ENCODE data around the gene TM4SF5.

TM4SF5 gene

GRCh38 chr17:4771519-4772234, at the start of gene TM4SF5:
TM4SF5 (plus strand) TSS chr17:4771886; CDS start chr17:4771923, 37 bp downstream.
- DNase-seq: no peak

GRCh38 chr17:4722678-4723240, 48.9 kb upstream of the TM4SF5 start:
- no peak for DNase-seq

GRCh38 chr17:4724650-4725049, 47.0 kb upstream of the TM4SF5 start:
- DNase-seq: no peak

- DNase-seq: no peak
Measured at GRCh38 chr17:4725646-4726310, 45.9 kb upstream of the TM4SF5 start.

- no peak for DNase-seq
Measured at GRCh38 chr17:4728124-4728523, 43.6 kb upstream of the TM4SF5 start.

- peak; percentile 23 to 84 for DNase-seq
Measured at GRCh38 chr17:4733073-4733531, 38.6 kb upstream of the TM4SF5 start.

GRCh38 chr17:4734857-4735475, 36.7 kb upstream of the TM4SF5 start:
- no peak for DNase-seq

GRCh38 chr17:4735876-4736651, 35.6 kb upstream of the TM4SF5 start:
- DNase-seq: peak in 1 of 2 donors; percentile 93

GRCh38 chr17:4738136-4739121, 33.3 kb upstream of the TM4SF5 start:
- DNase-seq: no peak

GRCh38 chr17:4739122-4740024, 32.3 kb upstream of the TM4SF5 start, which contains the start of the genes CXCL16 and ZMYND15:
CXCL16 (minus strand) TSS chr17:4739928; CDS start chr17:4739339, 589 bp downstream.
ZMYND15 (plus strand) TSS chr17:4739833; CDS start chr17:4740549, 716 bp downstream.
- peak in 1 of 2 donors; percentile 63 for DNase-seq

- DNase-seq: no peak
Measured at GRCh38 chr17:4740025-4740351, 31.7 kb upstream of the TM4SF5 start.

GRCh38 chr17:4740584-4740983, 31.1 kb upstream of the TM4SF5 start:
- DNase-seq: no peak

- no peak for DNase-seq
Measured at GRCh38 chr17:4741544-4741943, 30.1 kb upstream of the TM4SF5 start.

GRCh38 chr17:4742133-4742532, 29.6 kb upstream of the TM4SF5 start:
- DNase-seq: no peak

- no peak for DNase-seq
Measured at GRCh38 chr17:4742629-4743028, 29.1 kb upstream of the TM4SF5 start.

- no peak for DNase-seq
Measured at GRCh38 chr17:4743216-4743615, 28.5 kb upstream of the TM4SF5 start.

GRCh38 chr17:4743898-4744297, 27.8 kb upstream of the TM4SF5 start:
- DNase-seq: no peak

- no peak for DNase-seq
Measured at GRCh38 chr17:4744999-4745969, 26.4 kb upstream of the TM4SF5 start.

- peak in 1 of 2 donors; percentile 93 for DNase-seq
Measured at GRCh38 chr17:4747847-4748246, 23.8 kb upstream of the TM4SF5 start.
